HG02943 (cell line): ENCODE data around the gene ITM2B.
A peak's percentile ranks its signal among the peaks of the same experiment; 100 is the strongest.
"Not testable (repeated sequence)": the region's sequence is repeated elsewhere in the genome, so short reads cannot be mapped to it uniquely, and the experiment has no call there.

ENCODE experiments used
- ATAC-seq: cut with Tn5 transposase; IDR thresholded peaks from one replicate; pipeline ENCODE4 v1.9.1; 2021; ENCODE audit warnings: mild to moderate bottlenecking, low read depth, moderate library complexity; ENCODE audit not compliant: unreplicated experiment

ITM2B gene

GRCh38 chr13:48222358-48223301 lies 10.4 kb upstream of the ITM2B start:
- no peak for ATAC-seq

- no peak for ATAC-seq
Observed at GRCh38 chr13:48224701-48225100, 8.3 kb upstream of the ITM2B start.

- ATAC-seq = no peak
Observed at GRCh38 chr13:48230541-48230940, 2.5 kb upstream of the ITM2B start.

GRCh38 chr13:48231080-48231479 lies 1.9 kb upstream of the ITM2B start:
- ATAC-seq = no peak

GRCh38 chr13:48231933-48232332 lies 1.1 kb upstream of the ITM2B start:
- no peak for ATAC-seq

- ATAC-seq = peak; percentile 20
Observed at GRCh38 chr13:48232420-48233045, 473 bp upstream of the ITM2B start.

- ATAC-seq = no peak
Observed at GRCh38 chr13:48233889-48234488, 983 bp downstream of the ITM2B start.

- no peak for ATAC-seq
Observed at GRCh38 chr13:48234566-48235340, 1.7 kb downstream of the ITM2B start.

- no peak for ATAC-seq
Observed at GRCh38 chr13:48235341-48236135, 2.5 kb downstream of the ITM2B start.

- ATAC-seq = no peak
Observed at GRCh38 chr13:48236528-48237353, 3.7 kb downstream of the ITM2B start.

GRCh38 chr13:48239369-48239768 lies 6.4 kb downstream of the ITM2B start:
- ATAC-seq = not testable (repeated sequence)

- ATAC-seq = no peak
Observed at GRCh38 chr13:48241651-48242050, 8.6 kb downstream of the ITM2B start.

- no peak for ATAC-seq
Observed at GRCh38 chr13:48242677-48243076, 9.7 kb downstream of the ITM2B start.

- no peak for ATAC-seq
Observed at GRCh38 chr13:48244159-48244558, 11.2 kb downstream of the ITM2B start.

- ATAC-seq = no peak
Observed at GRCh38 chr13:48246102-48246501, 13.1 kb downstream of the ITM2B start.

- ATAC-seq = no peak
Observed at GRCh38 chr13:48249018-48249417, 16.0 kb downstream of the ITM2B start.

- ATAC-seq = no peak
Observed at GRCh38 chr13:48251611-48252081, 18.6 kb downstream of the ITM2B start.

- ATAC-seq = no peak
Observed at GRCh38 chr13:48252176-48252575, 19.2 kb downstream of the ITM2B start.

GRCh38 chr13:48253849-48254248 lies 20.8 kb downstream of the ITM2B start:
- no peak for ATAC-seq
